Sigmoid colon (tissue), 7 donors: ENCODE data around the gene LGALS7B. TPM values are rescaled to one million over a fixed set of nuclear protein-coding genes. Genes with fewer than 3 reads are reported as not detected.
A peak's percentile ranks its signal among the peaks of the same experiment; 100 is the strongest.

Experiments
- DNase-seq: peaks from one replicate; pipeline ENCODE4 v3.0.0-alpha.2; 2019
- H3K27ac ChIP-seq, 4 donors: fragments of 200-600 bp; sonication (generic); one replicate each; pipeline ENCODE4 v1.5.1; 2016 to 2019; ENCODE audit warnings: mild to moderate bottlenecking in 1 of 4
- H3K27me3 ChIP-seq, 3 donors: fragments of 200-600 bp; sonication (generic); one replicate each; pipeline ENCODE4 v1.5.1; 2019; ENCODE audit warnings: mild to moderate bottlenecking in 1 of 3
- H3K36me3 ChIP-seq, 4 donors: fragments of 200-600 bp; sonication (generic); one replicate each; pipeline ENCODE4 v1.5.1; 2016 to 2019
- H3K4me1 ChIP-seq, 4 donors: fragments of 200-600 bp; sonication (generic); one replicate each; pipeline ENCODE4 v1.5.1; 2017 to 2019
- H3K4me3 ChIP-seq, 4 donors: fragments of 200-600 bp; sonication (generic); one replicate each; pipeline ENCODE4 v1.5.1; 2017 to 2019; ENCODE audit warnings: mild to moderate bottlenecking in 2 of 4, moderate library complexity in 1 of 4
- H3K9me3 ChIP-seq, 4 donors: fragments of 200-600 bp in 3 of 4; sonication (generic) in 3 of 4; one replicate each; pipeline versions ENCODE4 v1.5.1 to v1.6.1; 2013 to 2019
- EP300 ChIP-seq, 4 donors: sonication (generic); formaldehyde crosslinking; IDR thresholded peaks; one replicate each; pipeline ENCODE4 v1.6.1; 2017; ENCODE audit warnings: antibody characterized with exemption in 4 of 4
- POLR2A ChIP-seq, 2 donors: fragments of 450-650 bp; IDR thresholded peaks; one replicate each; pipeline ENCODE4 v1.6.1; 2016; ENCODE audit warnings: antibody characterized with exemption in 2 of 2, mild to moderate bottlenecking in 2 of 2, moderate library complexity in 2 of 2
- POLR2AphosphoS5 ChIP-seq, 4 donors: sonication (generic); formaldehyde crosslinking; IDR thresholded peaks; one replicate each; pipeline ENCODE4 v1.6.1; 2017; ENCODE audit warnings: antibody characterized with exemption in 4 of 4
- WGBS, 2 donors: extraction: QIAGEN DNeasy Blood & Tissue Kit; methylation state at CpG; one replicate each; pipeline ENCODE4 v1.1.7; 2013; 5-methylcytosine and 5-hydroxymethylcytosine counted together
- intact Hi-C: fragments of 100-400 bp; cut with DNase I; formaldehyde crosslinking; loops from one replicate; pipeline ENCODE4 v1.15.1; 2023
- polyA plus RNA-seq, 3 donors: library from polyadenylated mRNA; stranded (reverse); fragments of 200-250 nt; gene quantifications; one replicate each; pipeline ENCODE4 v1.2.3, GENCODE V29; 2013
- total RNA-seq, 4 donors: library from RNA; depleted of rRNA; stranded (reverse); fragments of >200 nt; gene quantifications; one replicate each; pipeline ENCODE4 v1.1.0, GENCODE V29; 2016
- TF ChIP-seq, protein P1 (sequence below), 4 experiments: fragments of 450-650 bp in 3 of 4; fragments of 200-600 bp in 1 of 4; IDR thresholded peaks; one replicate each; pipeline ENCODE4 v1.5.1; 2016 to 2019; ENCODE audit warnings: antibody characterized with exemption in 4 of 4, mild to moderate bottlenecking in 3 of 4, moderate library complexity in 2 of 4
- donor health status: healthy with polysubstance abuse.
- donor health status: Bipolar disorder and iron deficiency.
- donor health status: healthy.

The LGALS7B gene
- 1 to 10 TPM in 1 of 4 donors, not detected in 3; 3.0 TPM for total RNA-seq
- 1 to 10 TPM in 1 of 3 donors, not detected in 2; 1.2 TPM for polyA plus RNA-seq

DNA sequence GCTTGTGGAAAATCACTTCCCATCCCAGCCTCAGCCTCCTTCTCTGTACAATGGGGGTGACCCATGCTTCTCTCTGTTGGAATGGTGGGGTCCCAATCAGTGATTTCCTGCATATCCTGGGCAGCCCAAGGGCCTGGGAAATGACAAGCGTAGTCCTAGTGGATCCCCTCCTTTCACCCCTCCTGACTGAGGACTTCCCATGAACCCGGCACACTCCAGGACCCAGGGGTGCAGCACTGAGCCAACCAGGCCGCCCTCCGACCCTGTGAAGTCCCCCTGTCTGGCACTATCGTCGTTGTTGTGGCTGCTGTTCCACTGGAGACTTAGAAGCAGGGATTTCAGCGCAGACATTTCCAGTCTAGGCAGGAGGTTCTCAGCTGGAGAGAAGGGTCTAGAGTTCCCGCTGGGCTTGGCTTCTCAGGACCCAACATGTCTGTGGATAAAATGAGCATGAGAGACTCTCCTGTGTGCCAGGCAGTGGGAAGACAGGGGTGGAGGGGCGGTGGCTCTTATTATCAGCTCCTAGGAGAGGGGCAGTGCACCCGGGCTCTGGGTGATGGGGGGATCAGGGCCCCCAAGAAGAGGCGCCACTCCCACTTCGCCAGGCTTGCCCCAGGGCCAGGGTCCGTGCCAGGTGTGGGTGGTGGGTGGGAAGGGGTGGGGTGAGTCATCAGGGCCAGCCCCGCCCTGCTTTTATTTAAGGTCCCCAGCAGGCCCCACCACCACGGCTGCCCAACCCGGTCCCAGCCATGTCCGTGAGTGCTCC lies at the start of gene LGALS7B:
Gene LGALS7B, plus strand, starts transcription at position 723 of the 766 bp plus-strand sequence. Its CDS starts 27 bp downstream, at position 750.
- no peaks in the 10 kb centered on the region for H3K27me3 ChIP-seq
- H3K4me1 ChIP-seq, result peaks cover 0 to 8% (median 2%) of the 10 kb centered on the region in 4 donors
- TF ChIP-seq POLR2AphosphoS5 (IDR thresholded peaks at IDR 0.05) (no peak), POLR2A (IDR thresholded peaks at IDR 0.05) (no peak), EP300 (IDR thresholded peaks at IDR 0.05) (no peak)
- TF ChIP-seq, protein P1, sequence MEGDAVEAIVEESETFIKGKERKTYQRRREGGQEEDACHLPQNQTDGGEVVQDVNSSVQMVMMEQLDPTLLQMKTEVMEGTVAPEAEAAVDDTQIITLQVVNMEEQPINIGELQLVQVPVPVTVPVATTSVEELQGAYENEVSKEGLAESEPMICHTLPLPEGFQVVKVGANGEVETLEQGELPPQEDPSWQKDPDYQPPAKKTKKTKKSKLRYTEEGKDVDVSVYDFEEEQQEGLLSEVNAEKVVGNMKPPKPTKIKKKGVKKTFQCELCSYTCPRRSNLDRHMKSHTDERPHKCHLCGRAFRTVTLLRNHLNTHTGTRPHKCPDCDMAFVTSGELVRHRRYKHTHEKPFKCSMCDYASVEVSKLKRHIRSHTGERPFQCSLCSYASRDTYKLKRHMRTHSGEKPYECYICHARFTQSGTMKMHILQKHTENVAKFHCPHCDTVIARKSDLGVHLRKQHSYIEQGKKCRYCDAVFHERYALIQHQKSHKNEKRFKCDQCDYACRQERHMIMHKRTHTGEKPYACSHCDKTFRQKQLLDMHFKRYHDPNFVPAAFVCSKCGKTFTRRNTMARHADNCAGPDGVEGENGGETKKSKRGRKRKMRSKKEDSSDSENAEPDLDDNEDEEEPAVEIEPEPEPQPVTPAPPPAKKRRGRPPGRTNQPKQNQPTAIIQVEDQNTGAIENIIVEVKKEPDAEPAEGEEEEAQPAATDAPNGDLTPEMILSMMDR (IDR thresholded peaks at IDR 0.05), result no peak
- no peak within 1 kb of the TSS for H3K4me3 ChIP-seq
- no peaks in the 10 kb centered on the region for H3K9me3 ChIP-seq
- H3K27ac ChIP-seq, result no peak within 1 kb of the TSS
- no peaks in the 10 kb centered on the region for H3K36me3 ChIP-seq
- intact Hi-C loops, result no loop called here
- 65 to 72% methylated on average over 13 to 14 of the region's 17 CpGs for WGBS, 2 donors
- peak; percentile 58 for DNase-seq

DNA sequence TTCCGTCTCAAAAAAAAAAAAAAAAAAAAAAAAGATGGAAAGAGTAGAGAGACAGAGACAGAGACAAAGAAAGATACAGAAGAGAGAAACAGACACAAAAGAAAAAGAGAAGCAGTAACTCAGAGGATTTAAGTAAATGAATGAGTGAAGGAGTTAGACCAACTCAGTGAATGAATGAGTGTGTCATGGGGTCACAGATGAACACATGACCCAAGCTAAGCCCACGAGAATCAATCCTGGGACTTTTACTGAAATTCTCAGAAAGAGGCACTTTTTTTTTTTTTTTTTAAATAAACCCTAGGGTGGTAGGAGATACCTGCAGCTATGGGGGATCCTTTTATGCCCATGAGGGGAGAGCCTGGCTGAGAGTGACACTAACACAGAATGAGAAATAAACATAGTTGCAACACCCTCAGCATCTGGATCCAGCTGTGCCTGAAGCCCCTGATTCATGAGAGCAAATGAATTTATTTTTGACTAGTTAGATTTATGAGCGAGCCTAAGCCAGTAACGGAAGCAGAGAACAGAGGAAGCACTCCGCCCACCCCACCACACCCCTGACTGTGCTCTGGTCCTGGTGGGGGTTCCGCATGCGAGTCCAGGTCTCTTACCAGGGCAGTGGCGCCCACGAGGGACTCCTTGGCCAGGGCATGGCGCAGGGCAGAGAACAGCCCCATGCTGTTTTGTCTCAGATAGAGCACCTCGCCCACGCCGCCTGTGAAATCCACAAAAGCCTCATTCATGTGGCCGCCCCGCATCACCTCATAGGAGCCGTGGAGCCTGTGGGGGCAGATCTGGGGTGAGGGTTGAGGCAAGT lies 49.4 kb upstream of the LGALS7B start:
- H3K27ac ChIP-seq, result no peak overlapping the region
- intact Hi-C loops, result loop anchor here (5.0 kb wide), 1 partner anchor 93 kb away; the partner anchor contains the start of gene ECH1
- DNase-seq, result no peak
- H3K9me3 ChIP-seq, result no peaks in the 10 kb centered on the region
- TF ChIP-seq EP300 (IDR thresholded peaks at IDR 0.05), result no peak
- TF ChIP-seq, protein P1 (IDR thresholded peaks at IDR 0.05), result no peak
- no peak for TF ChIP-seq POLR2A (IDR thresholded peaks at IDR 0.05)
- no peak for TF ChIP-seq POLR2AphosphoS5 (IDR thresholded peaks at IDR 0.05)
- H3K36me3 ChIP-seq, result no peaks in the 10 kb centered on the region
- no peaks in the 10 kb centered on the region for H3K27me3 ChIP-seq
- H3K4me1 ChIP-seq, result peaks cover 0 to 15% (median 12%) of the 10 kb centered on the region in 4 donors
- 74% methylated on average over 16 of the region's 16 CpGs for WGBS, 2 donors
- no peak overlapping the region for H3K4me3 ChIP-seq

DNA sequence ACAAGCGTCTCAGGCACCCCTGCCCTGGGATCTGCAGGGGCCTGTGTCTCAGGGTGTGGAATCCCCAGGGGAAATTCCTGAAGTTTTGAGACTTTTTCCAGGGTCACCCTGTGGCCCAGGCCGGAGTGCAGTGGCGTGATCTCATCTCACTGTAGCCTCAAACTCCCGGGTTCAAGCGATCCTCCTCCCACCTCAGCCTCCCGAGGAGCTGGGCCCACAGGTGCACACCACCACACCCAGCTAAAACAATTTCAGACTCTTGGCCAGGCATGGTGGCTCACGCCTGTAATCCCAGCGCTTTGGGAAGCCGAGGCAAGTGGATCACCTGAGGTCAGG lies 48.8 kb upstream of the LGALS7B start:
- DNase-seq, result no peak
- H3K4me3 ChIP-seq, result no peak overlapping the region
- TF ChIP-seq EP300 (IDR thresholded peaks at IDR 0.05) (no peak), POLR2AphosphoS5 (IDR thresholded peaks at IDR 0.05) (no peak), POLR2A (IDR thresholded peaks at IDR 0.05) (no peak)
- TF ChIP-seq, protein P1 (IDR thresholded peaks at IDR 0.05), result no peak

DNA sequence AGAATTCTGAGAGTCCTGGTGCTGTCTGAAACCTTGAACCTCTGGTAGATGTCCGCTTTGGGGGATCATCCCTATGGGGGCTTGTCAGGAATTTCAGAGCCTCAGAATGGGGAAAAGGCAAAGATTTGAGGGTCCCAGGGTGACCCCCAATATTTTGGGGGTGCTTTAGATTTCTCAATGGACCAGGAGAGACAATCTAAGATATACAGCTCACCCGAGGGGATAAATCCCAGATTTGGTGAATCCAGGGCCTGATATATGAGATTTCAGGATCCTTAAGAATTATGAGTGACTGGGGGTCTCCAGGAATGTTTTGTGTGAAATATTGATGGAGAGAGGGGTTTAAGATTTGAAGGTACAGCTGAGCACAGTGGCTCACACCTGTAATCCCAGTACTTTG lies 48.1 kb upstream of the LGALS7B start:
- Histone ChIP-seq H3K27me3 (no peaks in the 10 kb centered on the region), H3K9me3 (no peaks in the 10 kb centered on the region), H3K27ac (no peak overlapping the region), H3K36me3 (no peaks in the 10 kb centered on the region), H3K4me1 (peaks cover 0 to 15% (median 11%) of the 10 kb centered on the region in 4 donors), H3K4me3 (no peak overlapping the region)
- no peak for DNase-seq
- TF ChIP-seq, protein P1 (IDR thresholded peaks at IDR 0.05), result no peak
- TF ChIP-seq EP300 (IDR thresholded peaks at IDR 0.05), result no peak
- no peak for TF ChIP-seq POLR2AphosphoS5 (IDR thresholded peaks at IDR 0.05)
- TF ChIP-seq POLR2A (IDR thresholded peaks at IDR 0.05), result no peak
- WGBS, 2 donors, result 93 to 96% methylated on average over 2 of the region's 2 CpGs
- intact Hi-C loops, result no loop called here

More for the DNA sequence above, 48.8 kb upstream of the LGALS7B start:
- Histone ChIP-seq H3K27ac (no peak overlapping the region), H3K4me1 (peaks cover 0 to 15% (median 12%) of the 10 kb centered on the region in 4 donors), H3K27me3 (no peaks in the 10 kb centered on the region), H3K9me3 (no peaks in the 10 kb centered on the region), H3K36me3 (no peaks in the 10 kb centered on the region)
- 83 to 88% methylated on average over 9 of the region's 9 CpGs for WGBS, 2 donors
- intact Hi-C loops, result no loop called here
